ENCODE data around the gene LHX5.

LHX5 gene

GRCh38 chr12:113464852-113465719, 6.6 kb downstream of the LHX5 start:
- no peak for DNase-seq (ENCODE audit: low spot score)

DNA sequence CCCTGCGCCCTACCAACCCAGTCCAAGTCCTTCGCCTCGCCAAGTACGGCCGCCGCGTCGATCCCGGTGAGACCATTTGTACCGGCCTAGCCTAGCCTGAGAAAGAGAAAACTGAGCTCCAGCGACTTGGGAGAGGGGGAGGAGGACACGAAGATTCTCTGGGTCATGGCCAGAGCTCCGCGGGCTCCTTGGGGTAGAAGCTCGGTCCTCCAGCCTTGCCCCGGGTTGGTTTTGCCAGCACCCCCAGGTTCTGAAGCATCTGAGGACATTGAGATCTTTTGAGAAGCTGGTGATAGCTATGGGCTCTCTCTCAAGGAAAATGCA, 7.3 kb downstream of the LHX5 start:
- DNase-seq (ENCODE audit: low spot score), result no peak

DNA sequence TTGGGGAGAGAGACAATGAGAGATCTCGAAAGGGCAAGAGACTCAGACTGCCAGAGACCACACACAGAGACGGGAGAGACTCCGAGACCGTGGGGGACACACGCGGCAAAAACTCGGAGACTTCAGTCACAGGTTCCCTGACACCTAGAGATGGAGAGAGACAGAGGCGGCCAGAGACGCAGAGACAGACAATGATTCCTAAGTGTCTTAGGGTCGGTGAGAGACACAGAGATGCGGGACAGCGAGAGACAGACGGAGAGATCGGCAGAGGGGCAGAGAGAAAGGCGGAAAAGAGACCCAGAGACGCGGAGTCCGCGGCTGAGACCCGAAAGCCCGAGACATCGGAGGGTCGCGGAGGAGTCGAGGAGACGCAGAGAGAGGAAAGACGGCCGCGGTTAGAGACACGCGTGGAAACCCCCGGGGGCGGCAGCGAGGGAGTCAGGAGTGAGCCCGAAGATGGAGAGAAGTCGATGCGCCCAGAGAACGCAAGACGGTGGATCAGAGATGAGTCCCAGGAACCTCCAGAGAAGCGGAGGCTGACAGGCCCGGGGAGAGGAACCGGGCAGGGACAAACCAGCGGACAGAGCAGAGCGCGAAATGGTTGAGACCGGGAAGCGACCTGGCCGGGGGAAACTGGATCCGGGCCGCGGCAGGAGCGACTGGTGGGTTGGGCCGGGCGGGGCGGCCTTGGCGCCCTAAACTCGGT, 7.8 kb downstream of the LHX5 start:
- DNase-seq (ENCODE audit: low spot score), result peak; percentile 19

- no peak for DNase-seq (ENCODE audit: low spot score)
Measured at GRCh38 chr12:113462998-113463745, 8.5 kb downstream of the LHX5 start.

- DNase-seq (ENCODE audit: low spot score), result peak; percentile 81
Measured at GRCh38 chr12:113462117-113462774, 9.4 kb downstream of the LHX5 start.

GRCh38 chr12:113461666-113462065, 10.0 kb downstream of the LHX5 start:
- peak; percentile 22 for DNase-seq (ENCODE audit: low spot score)

DNA sequence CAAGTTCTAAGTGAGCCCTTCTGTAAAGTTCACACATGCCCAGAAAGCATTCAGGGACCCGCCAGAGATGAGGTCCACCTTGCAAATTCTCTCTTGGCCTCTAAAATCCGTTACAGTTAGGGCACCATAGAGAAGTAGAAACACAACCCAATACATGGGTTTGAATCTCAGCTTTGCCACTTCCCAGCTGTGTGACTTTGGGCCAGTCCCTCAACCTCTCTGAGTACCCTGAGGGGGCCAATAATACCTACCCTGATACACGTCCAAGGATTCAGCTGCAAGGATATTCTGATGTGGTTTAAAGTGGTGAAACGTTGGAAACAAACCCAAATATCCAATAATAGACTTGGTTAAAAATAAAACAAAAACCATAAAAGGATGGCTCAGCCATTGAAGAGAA, 11.7 kb downstream of the LHX5 start:
- no peak for DNase-seq (ENCODE audit: low spot score)

- DNase-seq (ENCODE audit: low spot score), result no peak
Measured at GRCh38 chr12:113457710-113458109, 14.0 kb downstream of the LHX5 start.

GRCh38 chr12:113457185-113457584, 14.5 kb downstream of the LHX5 start:
- no peak for DNase-seq (ENCODE audit: low spot score)

DNA sequence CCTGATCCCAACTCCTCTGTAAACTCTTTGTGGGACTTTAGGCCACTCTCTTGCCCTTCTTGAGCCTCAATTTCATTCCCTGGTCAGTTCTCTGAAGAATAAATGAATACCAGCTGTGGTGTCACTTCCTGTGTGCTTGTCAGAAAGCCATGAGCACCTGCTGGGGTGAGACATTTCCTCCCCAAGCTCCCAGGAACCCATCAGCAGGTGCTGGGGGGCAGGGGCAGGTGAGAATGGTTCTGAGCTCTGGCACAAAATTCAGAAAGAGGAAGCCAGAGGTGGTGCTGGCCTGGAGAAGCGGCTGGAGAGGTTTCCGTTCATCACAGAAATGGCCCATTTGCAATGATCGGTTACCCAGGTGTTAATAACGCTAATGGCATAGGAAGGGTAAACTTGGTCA, 14.9 kb downstream of the LHX5 start:
- no peak for DNase-seq (ENCODE audit: low spot score)

DNA sequence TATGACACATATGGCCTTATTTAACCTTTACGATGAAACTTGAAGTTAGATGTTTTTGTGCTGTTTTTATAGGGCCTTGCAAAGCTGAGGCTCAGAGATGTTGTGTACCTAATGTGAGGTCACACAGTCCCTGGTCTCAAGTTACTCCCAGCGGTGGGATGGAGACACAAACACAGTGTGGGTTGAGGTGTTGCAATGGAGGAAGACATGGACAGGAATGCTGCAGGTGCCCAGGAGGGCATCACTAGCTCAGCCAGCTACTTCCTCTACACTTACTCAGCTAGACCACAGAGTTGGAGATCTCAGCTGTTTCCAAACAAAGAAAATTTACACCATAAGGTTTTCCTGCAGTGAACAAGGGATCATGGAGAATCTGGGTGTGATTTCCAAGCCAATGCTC, 15.5 kb downstream of the LHX5 start:
- DNase-seq (ENCODE audit: low spot score), result no peak

DNA sequence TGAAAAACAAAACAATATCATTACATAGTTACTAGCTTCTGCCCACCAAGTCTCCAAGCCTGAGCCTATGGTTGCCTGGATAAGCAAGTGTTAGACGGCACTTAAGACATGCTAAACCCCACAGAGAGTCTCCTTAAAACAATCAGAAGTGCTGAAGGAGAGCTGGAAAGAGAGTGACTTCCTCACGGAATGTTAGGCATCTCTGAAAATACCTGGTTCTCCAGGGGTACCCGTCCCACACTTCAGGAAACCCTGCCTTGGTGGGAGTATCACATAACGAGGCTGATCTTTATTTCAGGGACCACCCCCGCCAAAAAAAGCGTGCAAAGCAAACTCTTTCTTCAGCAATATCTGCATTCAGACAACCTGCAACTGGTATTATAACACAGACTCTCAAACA, 18.3 kb downstream of the LHX5 start:
- no peak for DNase-seq (ENCODE audit: low spot score)

- DNase-seq (ENCODE audit: low spot score), result no peak
Measured at GRCh38 chr12:113452458-113452857, 19.2 kb downstream of the LHX5 start.

GRCh38 chr12:113449839-113450238, 21.8 kb downstream of the LHX5 start:
- no peak for DNase-seq (ENCODE audit: low spot score)

GRCh38 chr12:113449299-113449698, 22.4 kb downstream of the LHX5 start:
- no peak for DNase-seq (ENCODE audit: low spot score)

- no peak for DNase-seq (ENCODE audit: low spot score)
Measured at GRCh38 chr12:113448873-113449272, 22.8 kb downstream of the LHX5 start.

DNA sequence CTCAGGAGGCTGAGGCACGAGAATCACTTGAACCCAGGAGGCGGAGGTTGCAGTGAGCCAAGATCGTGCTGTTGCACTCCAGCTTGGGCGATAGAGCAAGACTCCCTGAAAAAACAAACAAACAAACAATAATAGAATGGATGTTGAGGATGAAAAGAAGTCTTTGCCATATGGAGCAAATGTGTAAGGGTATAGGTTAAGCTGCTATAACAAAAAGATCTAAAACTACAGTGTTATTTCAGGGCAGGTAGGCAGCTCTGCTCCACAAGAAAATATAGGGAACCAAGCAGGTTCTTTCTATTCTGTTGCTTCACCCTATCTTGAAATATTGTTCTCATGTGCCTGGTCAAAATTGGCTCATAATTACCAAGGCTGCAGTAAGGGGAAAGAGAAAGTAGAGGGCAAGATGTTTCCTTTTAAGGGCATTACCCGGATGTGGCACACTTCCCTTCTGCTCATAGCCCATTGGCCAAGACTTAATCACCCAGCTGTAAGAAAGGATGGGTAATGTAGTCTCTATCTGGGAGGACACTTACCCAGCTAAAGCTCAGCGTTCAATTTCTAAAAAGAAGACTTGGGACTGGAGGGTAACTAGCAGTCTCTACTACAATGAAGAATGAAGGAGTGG, 26.0 kb downstream of the LHX5 start:
- DNase-seq (ENCODE audit: low spot score), result no peak

- no peak for DNase-seq (ENCODE audit: low spot score)
Measured at GRCh38 chr12:113443030-113443539, 28.6 kb downstream of the LHX5 start.

GRCh38 chr12:113440947-113441782, 30.5 kb downstream of the LHX5 start:
- no peak for DNase-seq (ENCODE audit: low spot score)

- no peak for DNase-seq (ENCODE audit: low spot score)
Measured at GRCh38 chr12:113440336-113440735, 31.3 kb downstream of the LHX5 start.

GRCh38 chr12:113439606-113440030, 32.1 kb downstream of the LHX5 start:
- DNase-seq (ENCODE audit: low spot score), result peak; percentile 57
